ENCODE data around the gene ANKRD10. TPM values are rescaled to one million over a fixed set of nuclear protein-coding genes. Genes with fewer than 3 reads are reported as not detected.

ANKRD10 gene
- total RNA-seq, 4 donors from 2014 or later: 97.8 to 189 (median 114) TPM

- Histone ChIP-seq H3K9me3 (no peaks in the 10 kb centered on the region), H3K4me1 (no peaks in the 10 kb centered on the region), H3K27ac (no peak overlapping the region), H3K36me3 (no peaks in the 10 kb centered on the region), H3K4me3 (no peak overlapping the region), H3K27me3 (no peaks in the 10 kb centered on the region)
- WGBS, 2 donors (ENCODE audit: low coverage in 1 of 2): 68 to 90% methylated on average over 2 to 4 of the region's 4 CpGs
- TF ChIP-seq POLR2A (IDR thresholded peaks at IDR 0.05) (no peak), EP300 (IDR thresholded peaks at IDR 0.05) (no peak), POLR2AphosphoS5 (IDR thresholded peaks at IDR 0.05) (no peak), CTCF (IDR thresholded peaks at IDR 0.05) (no peak)
- no peak for ATAC-seq
These were observed 27.5 kb upstream of the ANKRD10 start for GRCh38 chr13:110942248-110942981.

DNA sequence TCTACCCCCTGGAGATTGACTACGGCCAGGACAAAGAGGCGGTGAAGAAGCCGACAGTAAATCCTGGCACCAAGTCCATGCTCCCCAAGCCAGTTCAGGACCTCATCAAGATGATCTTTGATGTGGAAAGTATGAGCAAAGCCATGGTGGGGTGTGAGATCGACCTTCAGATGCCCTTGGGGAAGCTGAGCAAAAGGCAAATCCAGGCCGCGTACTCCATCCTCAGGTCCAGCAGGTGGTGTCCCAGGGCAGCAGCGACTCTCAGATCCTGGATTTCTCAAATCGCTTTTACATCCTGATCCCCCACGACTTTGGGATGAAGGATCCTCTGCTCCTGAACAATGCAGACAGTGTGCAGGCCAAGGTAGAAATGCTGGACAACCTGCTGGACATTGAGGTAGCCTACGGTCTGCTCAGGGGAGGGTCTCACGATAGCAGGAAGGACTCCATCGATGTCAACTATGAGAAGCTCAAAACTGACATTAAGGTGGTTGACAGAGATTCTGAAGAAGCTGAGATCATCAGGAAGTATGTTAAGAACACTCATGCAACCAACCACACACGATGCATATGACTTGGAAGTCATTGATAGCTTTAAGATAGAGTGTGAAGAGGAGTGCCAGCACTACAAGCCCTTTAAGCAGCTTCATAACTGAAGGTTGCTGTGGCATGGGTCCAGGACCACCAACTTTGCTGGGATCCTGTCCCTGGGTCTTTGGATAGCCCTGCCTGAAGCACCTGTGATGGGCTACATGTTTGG, 24.0 kb upstream of the ANKRD10 start:
- no peaks in the 10 kb centered on the region for H3K4me1 ChIP-seq
- 70 to 87% methylated on average over 3 to 8 of the region's 13 CpGs for WGBS, 2 donors (ENCODE audit: low coverage in 1 of 2)
- no peaks in the 10 kb centered on the region for H3K27me3 ChIP-seq
- H3K9me3 ChIP-seq: peaks cover 0 to 11% (median 0%) of the 10 kb centered on the region in 3 donors
- no peak overlapping the region for H3K4me3 ChIP-seq
- no peak for TF ChIP-seq EP300 (IDR thresholded peaks at IDR 0.05)
- no peak for TF ChIP-seq POLR2AphosphoS5 (IDR thresholded peaks at IDR 0.05)
- TF ChIP-seq POLR2A (IDR thresholded peaks at IDR 0.05): no peak
- TF ChIP-seq CTCF (IDR thresholded peaks at IDR 0.05): no peak
- no peaks in the 10 kb centered on the region for H3K36me3 ChIP-seq
- ATAC-seq: no peak
- H3K27ac ChIP-seq: no peak overlapping the region

DNA sequence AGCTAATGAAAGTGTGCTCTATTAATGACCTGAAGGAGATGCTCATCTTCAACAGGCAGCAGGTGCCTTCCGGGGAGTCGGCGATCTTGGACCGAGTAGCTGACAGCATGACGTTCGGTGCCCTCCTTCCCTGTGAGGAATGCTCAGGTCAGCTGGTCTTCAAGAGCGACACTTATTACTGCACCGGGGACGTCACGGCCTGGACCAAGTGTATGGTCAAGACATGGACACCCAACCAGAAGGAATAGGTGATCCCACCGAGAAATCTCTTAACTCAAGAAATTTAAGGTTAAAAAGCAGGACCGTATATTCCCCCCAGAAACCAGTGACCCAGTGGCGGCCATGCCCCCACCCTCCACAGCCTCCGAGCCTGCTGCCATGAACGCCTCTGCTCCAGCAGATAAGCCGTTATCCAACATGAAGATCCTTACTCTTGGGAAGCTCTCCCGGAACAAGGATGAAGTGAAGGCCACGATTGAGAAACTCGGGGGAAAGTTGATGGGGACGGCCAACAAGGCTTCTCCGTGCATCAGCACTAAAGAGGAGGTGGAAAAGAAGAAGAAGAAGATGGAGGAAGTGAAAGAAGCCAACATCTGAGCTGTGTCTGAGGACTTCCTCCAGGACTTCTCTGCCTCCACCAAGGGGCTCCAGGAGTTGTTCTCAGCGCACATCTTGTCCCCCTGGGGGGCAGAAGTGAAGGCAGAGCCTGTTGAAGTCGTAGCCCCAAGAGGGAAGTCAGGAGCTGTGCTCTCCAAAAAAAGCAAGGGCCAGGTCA, 22.8 kb upstream of the ANKRD10 start:
- no peak overlapping the region for H3K27ac ChIP-seq
- no peak for ATAC-seq
- H3K4me1 ChIP-seq: no peaks in the 10 kb centered on the region
- H3K4me3 ChIP-seq: no peak overlapping the region
- H3K36me3 ChIP-seq: no peaks in the 10 kb centered on the region
- H3K9me3 ChIP-seq: peaks cover 0 to 22% (median 0%) of the 10 kb centered on the region in 3 donors
- H3K27me3 ChIP-seq: no peaks in the 10 kb centered on the region
- TF ChIP-seq POLR2A (IDR thresholded peaks at IDR 0.05) (no peak), POLR2AphosphoS5 (IDR thresholded peaks at IDR 0.05) (no peak), EP300 (IDR thresholded peaks at IDR 0.05) (no peak)
- WGBS, 2 donors (ENCODE audit: low coverage in 1 of 2): 83 to 93% methylated on average over 1 to 9 of the region's 23 CpGs

DNA sequence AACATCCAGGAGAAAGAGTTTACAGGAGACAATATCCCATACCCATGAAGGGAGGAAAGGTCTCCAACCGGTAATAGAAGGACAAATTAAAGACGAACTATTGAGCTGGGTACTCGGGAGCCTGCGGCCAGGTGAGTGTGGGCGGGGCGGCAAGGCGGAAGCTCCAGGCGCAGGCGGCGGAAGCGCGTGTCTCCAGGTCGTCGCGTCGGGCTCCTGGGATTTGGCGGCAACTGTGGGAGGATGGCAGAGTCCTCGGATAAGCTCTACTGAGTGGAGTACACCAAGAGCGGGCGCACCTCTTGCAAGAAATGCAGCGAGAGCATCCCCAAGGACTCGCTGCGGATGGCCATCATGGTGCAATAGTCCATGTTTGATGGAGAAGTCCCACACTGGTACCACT, 21.6 kb upstream of the ANKRD10 start:
- Histone ChIP-seq H3K4me1 (no peaks in the 10 kb centered on the region), H3K27ac (no peak overlapping the region), H3K9me3 (peaks cover 0 to 28% (median 0%) of the 10 kb centered on the region in 3 donors), H3K27me3 (peaks cover 6% of the 10 kb centered on the region), H3K36me3 (no peaks in the 10 kb centered on the region), H3K4me3 (no peak overlapping the region)
- 94 to 96% methylated on average over 17 to 21 of the region's 23 CpGs for WGBS, 2 donors (ENCODE audit: low coverage in 1 of 2)
- ATAC-seq: no peak
- no peak for TF ChIP-seq EP300 (IDR thresholded peaks at IDR 0.05)
- TF ChIP-seq CTCF (IDR thresholded peaks at IDR 0.05): no peak
- no peak for TF ChIP-seq POLR2AphosphoS5 (IDR thresholded peaks at IDR 0.05)
- no peak for TF ChIP-seq POLR2A (IDR thresholded peaks at IDR 0.05)

DNA sequence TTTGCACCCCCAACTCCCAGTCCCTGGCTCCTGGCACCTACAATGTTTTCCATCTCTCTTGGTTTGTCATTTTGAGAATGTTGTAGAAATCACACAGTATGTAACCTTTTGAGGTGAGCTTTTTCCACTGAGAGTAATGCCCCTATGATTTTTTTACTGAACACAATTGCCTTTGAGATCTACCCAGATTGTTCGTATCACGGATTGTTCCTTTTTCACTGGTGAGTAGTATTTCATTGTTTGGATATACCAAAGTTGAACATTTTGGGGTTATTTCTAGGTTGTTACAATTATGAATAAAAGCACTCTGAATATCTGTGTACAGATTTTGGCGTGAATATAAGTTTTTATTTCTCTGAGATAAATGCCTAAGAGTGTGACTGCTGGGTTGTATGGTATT, 17.7 kb upstream of the ANKRD10 start:
- Histone ChIP-seq H3K9me3 (peaks cover 0 to 34% (median 0%) of the 10 kb centered on the region in 3 donors), H3K4me3 (no peak overlapping the region), H3K36me3 (no peaks in the 10 kb centered on the region), H3K27me3 (peaks cover 21% of the 10 kb centered on the region), H3K4me1 (no peaks in the 10 kb centered on the region), H3K27ac (no peak overlapping the region)
- TF ChIP-seq POLR2AphosphoS5 (IDR thresholded peaks at IDR 0.05): no peak
- no peak for TF ChIP-seq CTCF (IDR thresholded peaks at IDR 0.05)
- no peak for TF ChIP-seq EP300 (IDR thresholded peaks at IDR 0.05)
- TF ChIP-seq POLR2A (IDR thresholded peaks at IDR 0.05): no peak
- 89 to 90% methylated on average over 3 of the region's 3 CpGs for WGBS, 2 donors (ENCODE audit: low coverage in 1 of 2)
- ATAC-seq: no peak
